HepG2 (cell line): ENCODE results near the gene USP43. TPM values are rescaled to one million over a fixed set of nuclear protein-coding genes. Genes with fewer than 3 reads are reported as not detected.

ENCODE experiments used
- ATAC-seq: fragments of 200-7000 bp; cut with Tn5 transposase; 3 replicates; pipeline ENCODE4 v1.9.1; 2020; ENCODE audit warnings: mild to moderate bottlenecking, moderate library complexity
- BruUV-seq: library from RNA; stranded (reverse); fragments of 400-500 nt; replicated peaks from 2 replicates; lab custom pipeline; 2021; lab: Mats Ljungman, UMichigan
- CTCF ChIA-PET: fragments of 300-600 bp; formaldehyde crosslinking; extraction: SDS; loops from one replicate; lab custom pipeline; 2021; ENCODE audit warnings: low total read pairs, inconsistent platforms, low intra/inter-chr PET ratio; lab: Yijun Ruan, JAX
- POLR2A ChIA-PET: fragments of 350-600 bp; sonication (Branson Sonifier 250); formaldehyde crosslinking; loops from one replicate; lab custom pipeline; 2020; ENCODE audit warnings: antibody characterized with exemption, inconsistent platforms; lab: Yijun Ruan, JAX
- DNase-seq: peaks from one replicate; pipeline ENCODE4 v3.0.0-alpha.2; 2015; ENCODE audit warnings: low spot score
- FAIRE-seq: peaks from 3 replicates; lab custom pipeline; 2011; peaks lifted over from hg19 to GRCh38; lab: Jason Lieb, UNC
- H2AFZ ChIP-seq: one replicate; pipeline ENCODE4 v1.6.1; 2011; ENCODE audit warnings: low read length, inconsistent platforms
- H3K27ac ChIP-seq: fragments of 300-600 bp; 3 replicates; pipeline ENCODE4 v1.8.0; 2011; ENCODE audit warnings: mixed run types, mild to moderate bottlenecking, mixed read lengths, low read length, inconsistent platforms; ENCODE audit not compliant: insufficient read depth; ENCODE audit errors: extremely low read length
- H3K27me3 ChIP-seq, 2 experiments: fragments of 200-600 bp in 1 of 2; 2 replicates in 1 of 2; 3 replicates in 1 of 2; pipeline versions ENCODE4 v1.6.0 to v1.8.0; 2011; ENCODE audit warnings: low read length in 2 of 2, mild to moderate bottlenecking in 2 of 2, moderate library complexity in 2 of 2, inconsistent platforms in 1 of 2; ENCODE audit not compliant: insufficient read depth in 2 of 2, control insufficient read depth in 1 of 2
- H3K36me3 ChIP-seq, 2 experiments: fragments of 200-600 bp in 1 of 2; replicated peaks in 1 of 2; 2 replicates in 1 of 2; 3 replicates in 1 of 2; pipeline versions ENCODE4 v1.5.1 to v1.8.0; 2011; ENCODE audit warnings: low read length in 2 of 2, inconsistent platforms in 1 of 2; ENCODE audit not compliant: insufficient read depth in 2 of 2, control insufficient read depth in 1 of 2
- H3K4me1 ChIP-seq: 2 replicates; pipeline ENCODE4 v1.5.1; 2012; ENCODE audit warnings: low read length, inconsistent platforms; ENCODE audit not compliant: insufficient read depth
- H3K4me2 ChIP-seq: 2 replicates; pipeline ENCODE4 v1.6.0; 2011; ENCODE audit warnings: low read depth, low read length, inconsistent platforms
- H3K4me3 ChIP-seq, 3 experiments: fragments of 200-600 bp in 1 of 3; sonication (generic), shearing (Covaris generic) in 1 of 3; replicated peaks in 1 of 3; 2 replicates each; pipeline ENCODE4 v1.5.1; 2011 to 2016; ENCODE audit warnings: low read length in 3 of 3, inconsistent platforms in 2 of 3, low read depth in 2 of 3, mild to moderate bottlenecking in 2 of 3, control low read depth in 1 of 3, mixed read lengths in 1 of 3; ENCODE audit not compliant: insufficient read depth in 1 of 3
- H3K79me2 ChIP-seq: one replicate; pipeline ENCODE4 v1.6.1; 2011; ENCODE audit warnings: low read length, inconsistent platforms; ENCODE audit not compliant: insufficient read depth
- H3K9ac ChIP-seq: 2 replicates; pipeline ENCODE4 v1.6.0; 2011; ENCODE audit warnings: mild to moderate bottlenecking, low read depth, low read length, inconsistent platforms; ENCODE audit not compliant: insufficient read depth
- H3K9me3 ChIP-seq: 2 replicates; pipeline ENCODE4 v1.5.1; 2012; ENCODE audit warnings: mild to moderate bottlenecking, low read length
- H4K20me1 ChIP-seq: 2 replicates; pipeline ENCODE4 v1.6.0; 2011; ENCODE audit warnings: inconsistent platforms, mild to moderate bottlenecking, low read length, moderate library complexity; ENCODE audit not compliant: insufficient read depth
- AHR ChIP-seq: IDR thresholded peaks from 2 replicates; pipeline ENCODE4 v1.6.1; 2018; ENCODE audit warnings: missing genetic modification reagents, missing compliant biosample characterization
- ATF3 ChIP-seq: sonication (generic); formaldehyde crosslinking; IDR thresholded peaks from 2 replicates; pipeline ENCODE4 v1.4.0; 2020; ENCODE audit warnings: missing genetic modification reagents
- EED ChIP-seq: sonication (generic); formaldehyde crosslinking; IDR thresholded peaks from 2 replicates; pipeline ENCODE4 v1.5.0; 2020; ENCODE audit warnings: mild to moderate bottlenecking, missing genetic modification reagents
- GABPA ChIP-seq, 2 experiments: IDR thresholded peaks; 2 replicates each; pipeline ENCODE4 v1.6.1; 2011 to 2016; ENCODE audit warnings: low read depth in 2 of 2, low read length in 1 of 2, missing biosample characterization in 1 of 2, missing genetic modification characterization in 1 of 2
- HIVEP1 ChIP-seq: sonication (generic); formaldehyde crosslinking; IDR thresholded peaks from 2 replicates; pipeline ENCODE4 v1.4.0; 2020; ENCODE audit warnings: mild to moderate bottlenecking, missing genetic modification reagents
- MTA3 ChIP-seq: sonication (generic); formaldehyde crosslinking; IDR thresholded peaks from 2 replicates; pipeline ENCODE4 v1.4.0; 2020; ENCODE audit warnings: missing genetic modification reagents
- MXD4 ChIP-seq: IDR thresholded peaks from 2 replicates; pipeline ENCODE4 v1.6.1; 2016; ENCODE audit warnings: mild to moderate bottlenecking, missing biosample characterization, missing genetic modification reagents
- PCBP1 ChIP-seq: fragments of 200-400 bp; formaldehyde crosslinking; IDR thresholded peaks from 2 replicates; pipeline ENCODE4 v1.6.1; 2017; ENCODE audit warnings: mild to moderate bottlenecking, low read depth, low read length, borderline replicate concordance
- PHF21A ChIP-seq: sonication (generic); formaldehyde crosslinking; IDR thresholded peaks from 2 replicates; pipeline ENCODE4 v1.5.0; 2020; ENCODE audit warnings: mild to moderate bottlenecking, missing genetic modification reagents
- STAT5B ChIP-seq: sonication (generic); formaldehyde crosslinking; IDR thresholded peaks from 2 replicates; pipeline ENCODE4 v1.4.0; 2020; ENCODE audit warnings: missing genetic modification reagents
- ZBTB39 ChIP-seq: sonication (generic); formaldehyde crosslinking; IDR thresholded peaks from 2 replicates; pipeline ENCODE4 v1.5.0; 2020; ENCODE audit warnings: missing genetic modification reagents
- ZBTB7A ChIP-seq: sonication (generic); formaldehyde crosslinking; IDR thresholded peaks from 2 replicates; pipeline ENCODE4 v1.8.0; 2022; ENCODE audit warnings: mild to moderate bottlenecking, missing genetic modification reagents
- ZEB1 ChIP-seq: IDR thresholded peaks from 2 replicates; pipeline ENCODE4 v1.6.1; 2012; ENCODE audit warnings: mild to moderate bottlenecking, low read depth, inconsistent platforms; ENCODE audit not compliant: insufficient replicate concordance
- ZFP91 ChIP-seq: sonication (generic); formaldehyde crosslinking; IDR thresholded peaks from 2 replicates; pipeline ENCODE4 v1.9.0; 2022; ENCODE audit warnings: missing genetic modification reagents, mild to moderate bottlenecking, borderline replicate concordance
- ZNF441 ChIP-seq: sonication (generic); formaldehyde crosslinking; IDR thresholded peaks from 2 replicates; pipeline ENCODE4 v1.7.0; 2021; ENCODE audit warnings: missing genetic modification reagents, borderline replicate concordance
- WGBS: methylation state at CpG from one replicate; pipeline ENCODE4 v1.1.6; 2017; ENCODE audit warnings: low lambda C conversion rate; 5-methylcytosine and 5-hydroxymethylcytosine counted together
- in situ Hi-C: cut with HindIII; loops from 2 replicates; pipeline ENCODE4 v1.10.0; 2017; ENCODE audit warnings: low pct_unique_long_range_greater_than_20kb; ENCODE audit not compliant: extremely low pct_ligation_motif_present
- intact Hi-C: fragments of 100-400 bp; cut with micrococcal nuclease; formaldehyde crosslinking; loops from one replicate; pipeline ENCODE4 v1.10.0; 2022; ENCODE audit not compliant: unreplicated experiment
- polyA plus RNA-seq, 8 experiments: library from polyadenylated mRNA; depleted of rRNA in 3 of 8; stranded (reverse) in 7 of 8; unstranded in 1 of 8; fragments of >200 nt; fragmentation: Illumina TruSeq in 4 of 8; extraction: Trizol in 4 of 8; gene quantifications; 2 replicates each; pipeline versions ENCODE4 v1.2.1 to v1.2.3, GENCODE V29; 2011 to 2016; ENCODE audit warnings: low read depth in 4 of 8, missing spikeins in 1 of 8, mixed read lengths in 1 of 8; ENCODE audit not compliant: insufficient read depth in 1 of 8
- total RNA-seq, 5 experiments: library from RNA; depleted of rRNA; stranded (reverse); fragments of >200 nt; fragmentation: Illumina TruSeq; extraction: Trizol; gene quantifications; 2 replicates each; pipeline ENCODE4 v1.2.3, GENCODE V29; 2016; ENCODE audit warnings: low read depth in 1 of 5
- TF ChIP-seq, protein P1 (sequence below): sonication (generic); formaldehyde crosslinking; conservative IDR thresholded peaks from 2 replicates; pipeline ENCODE4 v1.4.0; 2020; ENCODE audit warnings: missing genetic modification reagents

The USP43 gene
- total and polyA plus RNA-seq, 2 of the 13 experiments (the other 11 are each of a cell fraction or from before 2014, with no cell fraction given), result 1.6 to 2.2 TPM

DNA sequence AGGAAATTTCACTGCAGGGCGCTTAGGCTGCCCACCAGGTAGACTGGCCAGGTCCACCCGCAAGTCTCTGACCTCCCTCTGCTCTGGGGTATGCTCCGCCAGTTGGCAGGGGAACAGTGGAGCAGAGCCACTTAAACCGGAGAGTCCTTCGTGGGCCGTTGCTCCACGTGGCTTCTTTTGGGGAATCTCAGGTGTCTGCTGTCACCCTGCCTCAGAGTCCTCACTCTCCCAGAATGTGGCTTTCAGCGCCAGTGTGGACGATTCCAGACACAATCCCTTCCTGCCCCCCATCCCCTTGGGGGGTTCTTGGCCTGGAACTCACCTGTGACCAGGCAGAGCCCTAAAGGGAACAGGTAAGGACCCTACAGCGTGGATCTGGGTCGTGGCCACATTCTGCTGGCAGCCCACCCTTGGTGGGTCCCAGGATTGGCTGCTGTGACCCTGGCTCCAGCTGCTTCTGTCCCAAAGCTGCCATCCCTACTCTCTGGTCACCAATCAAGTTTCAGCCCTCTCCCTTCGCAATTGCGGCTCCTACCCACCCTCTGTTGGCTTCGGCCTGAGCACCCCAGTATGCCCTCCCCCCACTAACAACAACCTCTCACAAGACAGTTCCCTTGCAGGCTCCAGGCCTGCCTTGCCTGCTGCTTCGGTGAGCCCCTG, 123.8 kb downstream of the USP43 start:
- H3K4me1 ChIP-seq, result 0 out of 2 replicates have a peak, but pooled peaks cover 5% of the 10 kb centered on the region
- H3K79me2 ChIP-seq, result no peaks in the 10 kb centered on the region
- DNase-seq (no peak), ATAC-seq (no peak), FAIRE-seq (no peak)
- in situ Hi-C loops, result no loop called here
- no TSS peak for BruUV-seq
- 60% methylated on average over 12 of the region's 15 CpGs for WGBS
- no peak overlapping the region for H3K27ac ChIP-seq
- H3K4me2 ChIP-seq, result no peak overlapping the region
- H3K9ac ChIP-seq, result no peak overlapping the region
- H3K4me3 ChIP-seq, result no peak overlapping the region
- intact Hi-C loops, result loop anchor here (2.0 kb wide), 1 partner anchor 40 kb away; no protein-coding TSS in a partner anchor
- H2AFZ ChIP-seq, result no peak overlapping the region
- no peaks in the 10 kb centered on the region for H3K9me3 ChIP-seq
- H3K36me3 ChIP-seq, result no peaks in the 10 kb centered on the region
- CTCF ChIA-PET, result interaction anchor here (0.6 to 2.1 kb wide), 2 partner anchors 24 to 40 kb away, joined by 3 to 17 read pairs; no protein-coding TSS in a partner anchor
- H4K20me1 ChIP-seq, result no peaks in the 10 kb centered on the region
- POLR2A ChIA-PET, result no interaction called here
- peaks cover 6 to 9% of the 10 kb centered on the region in 2 experiments; a peak in 1 of 5 replicates for H3K27me3 ChIP-seq
- TF ChIP-seq GABPA (IDR thresholded peaks at IDR 0.05; ENCODE audit: low read depth, low read length), result no peak
- TF ChIP-seq GABPA (CRISPR knock-in tag; IDR thresholded peaks at IDR 0.05; ENCODE audit: low read depth), result no peak
- TF ChIP-seq STAT5B, result no peak
- TF ChIP-seq ZFP91 (CRISPR knock-in tag), result no peak
- TF ChIP-seq EED, result no peak
- no peak for TF ChIP-seq PCBP1
- TF ChIP-seq MXD4 (CRISPR knock-in tag), result no peak
- no peak for TF ChIP-seq ZBTB39
- TF ChIP-seq ZNF441 (CRISPR knock-in tag), result no peak
- TF ChIP-seq, protein P1, sequence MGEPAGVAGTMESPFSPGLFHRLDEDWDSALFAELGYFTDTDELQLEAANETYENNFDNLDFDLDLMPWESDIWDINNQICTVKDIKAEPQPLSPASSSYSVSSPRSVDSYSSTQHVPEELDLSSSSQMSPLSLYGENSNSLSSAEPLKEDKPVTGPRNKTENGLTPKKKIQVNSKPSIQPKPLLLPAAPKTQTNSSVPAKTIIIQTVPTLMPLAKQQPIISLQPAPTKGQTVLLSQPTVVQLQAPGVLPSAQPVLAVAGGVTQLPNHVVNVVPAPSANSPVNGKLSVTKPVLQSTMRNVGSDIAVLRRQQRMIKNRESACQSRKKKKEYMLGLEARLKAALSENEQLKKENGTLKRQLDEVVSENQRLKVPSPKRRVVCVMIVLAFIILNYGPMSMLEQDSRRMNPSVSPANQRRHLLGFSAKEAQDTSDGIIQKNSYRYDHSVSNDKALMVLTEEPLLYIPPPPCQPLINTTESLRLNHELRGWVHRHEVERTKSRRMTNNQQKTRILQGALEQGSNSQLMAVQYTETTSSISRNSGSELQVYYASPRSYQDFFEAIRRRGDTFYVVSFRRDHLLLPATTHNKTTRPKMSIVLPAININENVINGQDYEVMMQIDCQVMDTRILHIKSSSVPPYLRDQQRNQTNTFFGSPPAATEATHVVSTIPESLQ (CRISPR knock-in tag), result no peak
- TF ChIP-seq ATF3 (CRISPR knock-in tag), result no peak
- no peak for TF ChIP-seq ZBTB7A
- no peak for TF ChIP-seq HIVEP1 (CRISPR knock-in tag)
- TF ChIP-seq PHF21A, result no peak
- no peak for TF ChIP-seq ZEB1
- TF ChIP-seq MTA3 (CRISPR knock-in tag), result no peak
- TF ChIP-seq AHR (CRISPR knock-in tag), result no peak
